ES-I3 (cell line): Measurements from ENCODE around the gene RAB6A.
"Not testable (repeated sequence)": the region's sequence is repeated elsewhere in the genome, so short reads cannot be mapped to it uniquely, and the experiment has no call there.

Source experiments
- H3K36me3 ChIP-seq: 2 replicates; pipeline ENCODE4 v1.6.1; 2013; ENCODE audit warnings: mild to moderate bottlenecking, low read length, control low read depth, moderate library complexity; ENCODE audit not compliant: insufficient read depth
- H3K4me1 ChIP-seq: 2 replicates; pipeline ENCODE4 v1.6.1; 2013; ENCODE audit warnings: mild to moderate bottlenecking, control low read depth, low read length; ENCODE audit not compliant: insufficient read depth
- H3K9ac ChIP-seq: 2 replicates; pipeline ENCODE4 v1.6.1; 2013; ENCODE audit warnings: low read depth, mild to moderate bottlenecking, low read length, moderate library complexity
- H3K9me3 ChIP-seq: 2 replicates; pipeline ENCODE4 v1.6.1; 2013; ENCODE audit warnings: mild to moderate bottlenecking, low read length, moderate library complexity; ENCODE audit not compliant: control insufficient read depth, insufficient read depth

Gene RAB6A

DNA sequence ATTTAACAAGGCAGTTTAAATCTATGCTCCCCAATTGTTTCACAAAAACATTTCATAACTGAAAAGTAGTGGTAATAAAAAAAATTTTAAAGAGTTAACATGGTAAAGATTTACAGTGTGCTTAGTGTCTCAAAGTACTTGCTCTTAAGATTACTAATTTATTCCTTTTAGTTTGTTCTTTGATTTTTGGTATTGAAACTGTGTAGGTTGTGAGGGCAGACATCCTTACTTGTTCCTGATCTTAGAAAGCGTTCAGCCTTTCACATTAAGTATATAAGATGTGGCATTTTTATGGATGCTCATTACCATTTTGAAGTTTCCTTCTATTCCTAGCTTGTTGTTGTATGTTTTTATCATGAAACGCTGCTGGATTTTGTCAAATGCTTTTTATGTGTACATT is 32.9 kb downstream of the RAB6A start:
- Histone ChIP-seq H3K9ac (no peak overlapping the region), H3K4me1 (no peaks in the 10 kb centered on the region; the same call in 1 of the 2 replicates), H3K36me3 (no peaks in the 10 kb centered on the region; the same call in 1 of the 2 replicates), H3K9me3 (no peaks in the 10 kb centered on the region)

DNA sequence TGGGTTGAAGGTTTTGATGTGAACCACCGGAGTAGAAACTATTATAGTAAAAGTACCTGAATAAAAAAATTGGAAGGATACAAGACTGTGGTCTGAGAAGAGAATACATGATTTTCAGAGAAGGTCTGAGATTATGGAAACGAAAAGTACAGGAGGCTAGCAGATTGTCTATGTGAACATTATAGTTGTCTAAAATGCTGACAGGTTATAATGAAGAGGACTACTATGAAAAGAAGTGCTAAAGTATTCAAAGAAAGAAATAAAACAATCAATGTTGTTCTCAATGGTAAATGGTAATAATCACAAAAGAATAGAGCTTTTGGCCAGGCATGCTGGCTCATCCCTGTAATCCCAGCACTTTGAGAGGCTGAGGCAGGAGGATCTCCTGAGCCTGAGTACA is 34.0 kb downstream of the RAB6A start:
- Histone ChIP-seq H3K9me3 (no peaks in the 10 kb centered on the region), H3K4me1 (no peaks in the 10 kb centered on the region; the same call in 1 of the 2 replicates), H3K36me3 (no peaks in the 10 kb centered on the region; the same call in 1 of the 2 replicates), H3K9ac (no peak overlapping the region)

DNA sequence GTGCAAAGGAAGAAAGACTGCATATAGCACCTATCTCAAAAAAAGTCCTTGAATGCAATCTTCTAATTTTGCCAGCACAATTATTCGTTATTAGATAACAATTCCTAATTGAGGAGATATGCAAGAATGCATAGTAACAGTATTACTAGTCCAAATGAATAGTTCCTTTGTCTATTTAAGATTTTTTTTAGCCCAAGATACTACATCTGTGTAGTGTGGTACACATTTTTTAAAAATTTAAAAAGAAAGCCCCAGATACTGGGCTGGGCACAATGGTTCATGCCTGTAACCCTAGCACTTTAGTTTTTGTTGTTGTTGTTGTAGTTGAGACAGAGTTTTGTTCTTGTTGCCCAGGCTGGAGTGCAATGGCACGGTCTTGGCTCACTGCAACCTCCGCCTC is 43.7 kb downstream of the RAB6A start:
- Histone ChIP-seq H3K9me3 (no peaks in the 10 kb centered on the region), H3K36me3 (peaks cover 10% of the 10 kb centered on the region), H3K9ac (no peak overlapping the region), H3K4me1 (no peaks in the 10 kb centered on the region)

DNA sequence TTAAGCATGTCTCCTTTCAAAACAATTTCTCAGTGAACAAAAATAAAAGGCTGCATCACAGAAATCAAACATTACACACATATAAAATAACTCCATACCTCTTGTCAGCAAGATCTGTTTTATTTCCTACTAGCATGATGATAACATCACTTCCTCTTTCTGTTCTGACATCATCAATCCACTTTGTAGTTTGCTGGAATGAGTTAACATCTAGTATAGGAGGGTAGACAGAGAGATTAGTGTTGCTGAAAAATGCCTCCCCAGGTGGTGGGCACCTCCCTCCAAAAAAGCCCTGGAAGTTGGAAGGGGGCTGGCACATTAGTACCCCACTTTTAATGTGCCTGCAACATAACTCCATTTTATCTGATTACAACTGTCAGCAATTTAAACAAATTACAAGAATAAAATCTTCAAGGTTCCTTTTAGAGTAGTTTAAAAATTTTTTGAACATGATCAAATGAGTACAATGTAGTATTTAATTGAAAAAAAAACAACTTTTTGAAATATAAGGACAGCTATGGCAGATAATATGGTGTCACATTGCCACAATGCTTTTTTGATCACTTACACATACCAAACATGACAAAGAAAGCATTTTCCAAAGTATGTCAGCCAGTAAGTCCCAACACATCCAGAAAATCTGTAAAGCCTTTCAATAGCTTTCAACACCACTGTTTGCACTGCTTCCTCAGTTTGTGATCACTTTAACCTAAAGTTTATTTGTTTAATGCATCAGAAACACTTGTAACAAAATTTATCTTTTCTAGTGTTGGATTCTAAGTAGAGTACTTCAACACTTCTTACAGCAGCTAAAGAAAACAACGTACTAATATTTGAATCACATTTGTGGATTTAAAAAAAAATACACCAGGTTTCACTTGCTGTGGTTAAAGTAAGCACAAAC is 44.5 kb downstream of the RAB6A start:
- no peak overlapping the region for H3K9ac ChIP-seq
- H3K4me1 ChIP-seq, result no peaks in the 10 kb centered on the region
- peaks cover 12% of the 10 kb centered on the region for H3K36me3 ChIP-seq
- no peaks in the 10 kb centered on the region for H3K9me3 ChIP-seq

DNA sequence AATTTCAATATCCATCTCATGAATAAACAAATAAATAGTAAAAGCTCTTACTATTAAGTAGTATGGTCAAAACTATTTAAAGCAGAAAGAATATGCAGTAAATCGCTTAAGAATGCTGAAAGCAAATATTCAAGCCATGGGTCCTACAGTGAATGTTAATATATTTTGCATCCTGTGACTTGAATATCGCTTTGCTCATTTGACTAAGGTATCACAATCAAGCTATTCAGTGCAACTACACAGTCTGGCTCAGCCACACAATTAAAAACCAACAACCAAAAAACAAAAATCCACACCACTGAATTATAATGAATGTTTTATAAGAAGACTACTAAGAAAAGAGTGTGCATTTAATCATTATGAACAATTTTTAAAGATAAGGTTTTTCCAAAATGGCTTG is 45.3 kb downstream of the RAB6A start:
- Histone ChIP-seq H3K9ac (no peak overlapping the region), H3K36me3 (peaks cover 12% of the 10 kb centered on the region), H3K4me1 (no peaks in the 10 kb centered on the region), H3K9me3 (no peaks in the 10 kb centered on the region)

DNA sequence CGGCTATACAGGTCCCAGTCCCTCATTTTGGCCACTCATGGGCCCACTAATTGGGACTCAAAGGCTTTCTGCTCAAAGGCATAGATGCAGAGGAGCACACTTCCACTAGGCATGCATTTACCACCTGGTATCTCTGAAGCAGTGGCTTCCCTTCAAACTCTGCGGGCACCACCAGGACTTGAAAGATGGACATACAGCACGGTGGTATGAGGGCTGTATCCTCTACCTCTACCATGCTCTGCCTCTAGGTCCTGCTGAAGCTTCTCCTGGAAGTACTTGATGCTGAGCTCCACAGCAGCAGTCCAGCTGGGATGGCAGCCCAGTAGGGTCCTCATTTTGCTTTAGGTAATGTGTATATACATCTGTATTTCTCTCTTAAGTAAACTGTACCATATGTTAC is 49.9 kb downstream of the RAB6A start:
- Histone ChIP-seq H3K9ac (no peak overlapping the region), H3K9me3 (no peaks in the 10 kb centered on the region), H3K36me3 (peaks cover 8% of the 10 kb centered on the region), H3K4me1 (no peaks in the 10 kb centered on the region)

- H3K4me1 ChIP-seq, result no peaks in the 10 kb centered on the region
- peaks cover 8% of the 10 kb centered on the region for H3K36me3 ChIP-seq
- H3K9me3 ChIP-seq, result no peaks in the 10 kb centered on the region
- no peak overlapping the region for H3K9ac ChIP-seq
Observed at GRCh38 chr11:73705053-73705452, 55.8 kb downstream of the RAB6A start.

- H3K9me3 ChIP-seq, result no peaks in the 10 kb centered on the region
- 0 out of 2 replicates have a peak, but pooled peaks cover 4% of the 10 kb centered on the region for H3K36me3 ChIP-seq
- H3K4me1 ChIP-seq, result no peaks in the 10 kb centered on the region
- H3K9ac ChIP-seq, result no peak overlapping the region
Observed at GRCh38 chr11:73693899-73694525, 66.9 kb downstream of the RAB6A start.

GRCh38 chr11:73680687-73681086 is 80.2 kb downstream of the RAB6A start:
- no peaks in the 10 kb centered on the region for H3K9me3 ChIP-seq
- peaks cover 6% of the 10 kb centered on the region; the same call in 1 of the 2 replicates for H3K36me3 ChIP-seq

DNA sequence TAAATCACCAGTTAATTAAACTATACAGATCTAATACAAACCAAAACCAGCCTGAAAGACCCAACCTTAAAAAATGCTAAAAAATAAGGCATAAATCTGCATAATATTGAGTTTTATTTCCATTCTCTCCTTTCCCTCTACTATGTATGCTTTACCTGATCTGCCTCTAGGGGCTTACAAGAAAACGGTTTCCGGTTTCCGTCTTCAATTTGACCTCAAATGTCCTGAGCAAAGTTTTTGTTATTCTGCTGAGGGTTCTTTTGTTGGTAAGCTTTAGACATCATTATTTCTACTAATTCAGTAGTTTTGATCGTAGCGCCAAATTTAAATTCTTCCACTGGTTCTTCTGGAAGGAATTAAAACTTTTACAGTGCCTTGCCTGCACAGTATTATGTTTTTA is 84.3 kb downstream of the RAB6A start:
- H3K36me3 ChIP-seq, H3K9me3 ChIP-seq, H3K4me1 ChIP-seq, H3K9ac ChIP-seq: not testable (repeated sequence)

More at GRCh38 chr11:73680687-73681086, 80.2 kb downstream of the RAB6A start:
- Histone ChIP-seq H3K4me1 (no peaks in the 10 kb centered on the region), H3K9ac (no peak overlapping the region)

DNA sequence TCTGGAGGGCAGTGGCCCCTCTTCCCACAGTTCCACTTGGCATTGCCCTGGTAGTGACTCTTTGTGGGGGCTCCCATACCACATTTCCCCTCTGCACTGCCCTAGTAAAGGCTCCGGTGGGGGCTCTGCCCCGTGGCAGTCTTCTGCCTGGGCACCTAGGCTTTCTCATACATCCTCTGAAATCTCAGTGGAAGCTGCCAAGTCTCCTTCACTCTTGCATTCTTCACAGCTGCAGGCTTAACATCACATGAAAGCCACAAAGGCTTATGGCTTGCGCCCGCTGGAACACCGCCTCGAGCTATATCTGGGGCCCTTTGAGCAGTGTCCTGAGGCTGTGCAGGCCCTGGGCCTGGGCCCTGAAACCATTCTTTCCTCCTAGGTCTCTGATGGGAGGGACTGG is 89.2 kb downstream of the RAB6A start:
- Histone ChIP-seq H3K36me3 (no peaks in the 10 kb centered on the region), H3K9me3 (no peaks in the 10 kb centered on the region), H3K4me1 (no peaks in the 10 kb centered on the region), H3K9ac (no peak overlapping the region)

GRCh38 chr11:73670808-73671207 is 90.1 kb downstream of the RAB6A start:
- Histone ChIP-seq H3K9me3 (no peaks in the 10 kb centered on the region), H3K4me1 (no peaks in the 10 kb centered on the region), H3K36me3 (no peaks in the 10 kb centered on the region), H3K9ac (no peak overlapping the region)

GRCh38 chr11:73667891-73668290 is 93.0 kb downstream of the RAB6A start:
- H3K36me3 ChIP-seq, result no peaks in the 10 kb centered on the region
- no peak overlapping the region for H3K9ac ChIP-seq
- H3K4me1 ChIP-seq, result peaks cover 6% of the 10 kb centered on the region
- H3K9me3 ChIP-seq, result no peaks in the 10 kb centered on the region

DNA sequence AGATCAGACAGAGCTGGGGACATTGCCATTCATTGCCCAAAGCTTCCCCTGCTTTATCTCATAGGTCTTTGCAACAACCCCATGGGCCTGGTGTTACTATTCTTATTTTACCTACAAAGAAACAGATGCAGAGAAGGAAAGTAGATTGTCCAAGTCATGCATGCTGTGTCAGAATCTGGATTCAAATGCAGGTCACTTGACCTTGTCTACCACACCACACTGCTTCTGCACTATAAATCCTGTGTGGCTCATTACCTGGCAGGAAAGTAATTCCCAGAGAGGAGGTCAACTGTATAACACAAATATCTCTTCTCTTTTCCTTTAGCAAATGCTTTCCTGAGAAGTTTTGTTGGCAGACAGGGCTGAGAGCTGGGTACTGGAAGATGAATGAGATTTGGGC is 96.0 kb downstream of the RAB6A start:
- no peak overlapping the region for H3K9ac ChIP-seq
- no peaks in the 10 kb centered on the region for H3K9me3 ChIP-seq
- H3K36me3 ChIP-seq, result no peaks in the 10 kb centered on the region

More for the DNA sequence above, 96.0 kb downstream of the RAB6A start:
- peaks cover 6% of the 10 kb centered on the region for H3K4me1 ChIP-seq
